ENCODE results near the gene SPG7. TPM values are rescaled to one million over a fixed set of nuclear protein-coding genes. Genes with fewer than 3 reads are reported as not detected.

Gene SPG7
- total RNA-seq, 3 donors from 2014 or later (not counting 1 experiment from before 2014, with no cell fraction given): 142 to 195 (median 180) TPM

GRCh38 chr16:89489898-89490438, 18.2 kb upstream of the SPG7 start:
- no peaks in the 10 kb centered on the region for H3K27me3 ChIP-seq (ENCODE audit: control insufficient read depth, insufficient read depth, low read length)
- no peak for TF ChIP-seq CTCF (IDR thresholded peaks at IDR 0.05)
- H3K9me3 ChIP-seq (ENCODE audit: control insufficient read depth, insufficient read depth, low read length): no peaks in the 10 kb centered on the region
- intact Hi-C loops (cut with micrococcal nuclease): loop anchor here (1.0 to 5.0 kb wide), 7 partner anchors 15 to 173 kb away; partner anchors contain the start of gene RPL13
- peaks cover 48% of the 10 kb centered on the region for H3K4me1 ChIP-seq (ENCODE audit: control insufficient read depth, insufficient read depth, low read length)
- H3K27ac Mint-ChIP-seq: peak overlapping the region; percentile 94 to 98
- H3K4me1 Mint-ChIP-seq: peaks cover 47 to 79% of the 10 kb centered on the region in 2 donors
- H3K36me3 ChIP-seq (ENCODE audit: control insufficient read depth, insufficient read depth, low read length): peaks cover 3% of the 10 kb centered on the region
- DNase-seq (no peak), ATAC-seq (no peak)
- H3K4me3 ChIP-seq (ENCODE audit: low read length): peak overlapping the region; percentile 51
- H3K27me3 Mint-ChIP-seq (ENCODE audit: low read depth in 2 of 2): no peaks in the 10 kb centered on the region
- no peaks in the 10 kb centered on the region for H3K9me3 Mint-ChIP-seq
- H3K27ac ChIP-seq (ENCODE audit: low read length): peak overlapping the region; percentile 16
- under 1% methylated on average over 80 of the region's 81 CpGs for WGBS (ENCODE audit: insufficient coverage)
- no peak overlapping the region for H3K4me3 Mint-ChIP-seq
- no peaks in the 10 kb centered on the region for H3K36me3 Mint-ChIP-seq

GRCh38 chr16:89490439-89491237, 17.6 kb upstream of the SPG7 start, which contains the start of gene ANKRD11:
TSS of gene ANKRD11 (minus strand) at chr16:89490561. CDS start at chr16:89317019, 173,542 bp downstream.
- Mint-ChIP-seq H3K27ac (peak within 1 kb of the TSS; percentile 97 to 98), H3K4me1 (peaks cover 41 to 72% of the 10 kb centered on the region in 2 donors), H3K4me3 (peak within 1 kb of the TSS; percentile 95), H3K27me3 (ENCODE audit: low read depth in 2 of 2) (no peaks in the 10 kb centered on the region), H3K36me3 (no peaks in the 10 kb centered on the region), H3K9me3 (no peaks in the 10 kb centered on the region)
- Histone ChIP-seq H3K27me3 (ENCODE audit: control insufficient read depth, insufficient read depth, low read length) (no peaks in the 10 kb centered on the region), H3K4me1 (ENCODE audit: control insufficient read depth, insufficient read depth, low read length) (peaks cover 42% of the 10 kb centered on the region), H3K9me3 (ENCODE audit: control insufficient read depth, insufficient read depth, low read length) (no peaks in the 10 kb centered on the region), H3K27ac (ENCODE audit: low read length) (peak within 1 kb of the TSS; percentile 78), H3K4me3 (ENCODE audit: low read length) (peak within 1 kb of the TSS; percentile 51), H3K36me3 (ENCODE audit: control insufficient read depth, insufficient read depth, low read length) (peaks cover 3% of the 10 kb centered on the region)
- TF ChIP-seq CTCF (IDR thresholded peaks at IDR 0.05): no peak
- intact Hi-C loops (cut with micrococcal nuclease): loop anchor here (1.0 to 5.0 kb wide), 2 partner anchors 15 to 72 kb away; partner anchors contain the start of gene RPL13
- ATAC-seq (peak; percentile 84 to 95 (median 86)), DNase-seq (peak; percentile 98 to 100)
- under 1% methylated on average over 96 of the region's 96 CpGs for WGBS (ENCODE audit: insufficient coverage)

- intact Hi-C loops (cut with micrococcal nuclease): loop anchor here (5.0 kb wide), 1 partner anchor 71 kb away; the partner anchor contains the start of gene RPL13
- 7% methylated on average over 22 of the region's 22 CpGs for WGBS (ENCODE audit: insufficient coverage)
These were observed 16.8 kb upstream of the SPG7 start for GRCh38 chr16:89491238-89491869.

More at GRCh38 chr16:89491238-89491869, 16.8 kb upstream of the SPG7 start:
- Histone ChIP-seq H3K27ac (ENCODE audit: low read length) (peak overlapping the region; percentile 76), H3K9me3 (ENCODE audit: control insufficient read depth, insufficient read depth, low read length) (no peaks in the 10 kb centered on the region), H3K4me1 (ENCODE audit: control insufficient read depth, insufficient read depth, low read length) (peaks cover 35% of the 10 kb centered on the region), H3K27me3 (ENCODE audit: control insufficient read depth, insufficient read depth, low read length) (no peaks in the 10 kb centered on the region), H3K4me3 (ENCODE audit: low read length) (peak overlapping the region; percentile 50), H3K36me3 (ENCODE audit: control insufficient read depth, insufficient read depth, low read length) (peaks cover 3% of the 10 kb centered on the region)
- no peak for ATAC-seq
- no peaks in the 10 kb centered on the region for H3K36me3 Mint-ChIP-seq
- H3K27ac Mint-ChIP-seq: peak overlapping the region; percentile 94 to 98
- peak overlapping the region; percentile 91 for H3K4me3 Mint-ChIP-seq
- H3K4me1 Mint-ChIP-seq: peaks cover 34 to 65% of the 10 kb centered on the region in 2 donors
- no peaks in the 10 kb centered on the region for H3K9me3 Mint-ChIP-seq
- peak in 1 of 2 donors; percentile 45 for DNase-seq
- peak; percentile 38 for TF ChIP-seq CTCF (IDR thresholded peaks at IDR 0.05)
- no peaks in the 10 kb centered on the region for H3K27me3 Mint-ChIP-seq (ENCODE audit: low read depth in 2 of 2)

Data from natural killer cell (primary cell).